Right lobe of liver (tissue), 4 donors: ENCODE data around the gene CDRT15.

Source experiments
- CTCF ChIP-seq, 4 donors: fragments of 200-600 bp in 3 of 4; fragments of 450-650 bp in 1 of 4; IDR thresholded peaks; one replicate each; pipeline versions ENCODE4 v1.5.1 to v1.8.0; 2016 to 2022; ENCODE audit warnings: antibody characterized with exemption in 4 of 4, mild to moderate bottlenecking in 2 of 4
- POLR2A ChIP-seq: fragments of 450-650 bp; IDR thresholded peaks from one replicate; pipeline ENCODE4 v1.6.1; 2017; ENCODE audit warnings: antibody characterized with exemption, mild to moderate bottlenecking
- donor health status: DM: no; HTN: no; CAD: no.
- donor health status: DM: no; HTN: no; CAD: no.
- donor health status: DM: no; HTN: yes; CAD: no.

GRCh38 chr17:14228903-14229302, 7.8 kb downstream of the CDRT15 start:
- TF ChIP-seq POLR2A (no peak), CTCF (IDR thresholded peaks at IDR 0.05) (no peak)
